HG03457 (cell line): ENCODE measurements around the gene SNAI3.

ENCODE experiments used
- ATAC-seq: cut with Tn5 transposase; IDR thresholded peaks from one replicate; pipeline ENCODE4 v1.9.1; 2021; ENCODE audit warnings: moderate number of reproducible peaks; ENCODE audit not compliant: unreplicated experiment

SNAI3 gene

DNA sequence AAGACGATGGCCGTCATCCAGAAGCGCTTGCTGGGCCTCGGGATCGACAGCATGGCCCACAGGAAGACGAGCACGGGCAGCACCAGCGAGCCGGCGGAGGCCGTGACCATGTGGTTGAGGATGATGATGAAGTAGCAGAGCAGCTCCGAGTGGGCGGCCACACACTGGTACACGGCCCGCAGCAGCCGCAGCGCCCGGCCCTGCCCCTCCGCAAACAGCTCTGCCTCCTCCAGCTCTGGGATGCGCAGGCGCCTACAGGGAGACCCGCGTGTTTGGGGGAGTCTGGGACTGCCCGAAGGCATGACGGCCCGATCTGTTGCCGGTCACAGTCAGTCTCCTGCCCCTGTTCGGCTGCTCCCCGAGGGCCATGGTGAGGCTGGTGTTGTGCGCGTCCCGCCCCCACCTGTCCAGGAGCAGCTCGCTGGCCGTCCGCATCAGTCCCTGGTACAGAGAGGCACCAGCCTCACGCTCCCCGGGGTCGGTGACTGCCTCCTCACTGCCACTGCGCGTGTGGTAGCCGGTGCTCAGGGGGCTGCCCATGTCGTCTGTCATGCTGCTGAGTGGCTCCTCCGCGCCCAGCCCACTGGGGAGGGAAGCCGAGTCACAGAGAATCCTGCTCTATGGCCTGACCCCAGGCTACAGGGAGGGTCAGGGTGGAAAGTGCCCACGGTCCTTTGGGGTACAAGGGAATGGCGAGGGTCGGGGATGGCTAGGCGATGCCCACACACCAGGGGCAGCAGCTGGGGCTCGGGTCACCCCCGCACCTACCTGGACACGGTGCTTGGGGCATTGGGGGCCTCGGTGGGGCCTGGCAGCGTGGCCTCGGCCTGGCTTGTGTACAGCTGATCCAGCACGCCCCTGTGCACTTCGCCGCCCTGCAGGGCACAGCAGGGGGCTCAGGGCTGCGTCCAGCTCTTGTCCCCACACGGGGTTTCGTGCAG, 35.8 kb upstream of the SNAI3 start:
- ATAC-seq: no peak

DNA sequence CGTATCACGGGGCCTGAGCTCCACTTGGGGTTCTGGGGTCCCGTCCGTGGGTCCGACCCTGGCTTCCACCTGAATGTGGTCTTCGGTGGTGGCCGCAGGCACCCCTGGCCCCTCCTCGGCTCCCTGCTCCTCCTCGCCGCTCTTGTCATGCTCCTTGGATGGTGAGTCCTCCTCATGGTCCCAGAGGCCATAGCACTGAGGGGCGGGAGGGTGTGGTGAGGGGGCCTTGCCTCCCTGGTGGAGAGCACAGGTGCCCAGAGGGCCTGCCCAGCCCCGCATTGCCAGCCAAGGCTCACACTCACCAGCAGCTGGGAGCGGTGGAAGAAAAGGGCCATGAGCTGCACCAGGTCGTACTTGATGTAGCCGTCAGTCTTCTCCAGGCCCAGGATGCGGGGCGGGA, 34.9 kb upstream of the SNAI3 start:
- ATAC-seq: no peak

DNA sequence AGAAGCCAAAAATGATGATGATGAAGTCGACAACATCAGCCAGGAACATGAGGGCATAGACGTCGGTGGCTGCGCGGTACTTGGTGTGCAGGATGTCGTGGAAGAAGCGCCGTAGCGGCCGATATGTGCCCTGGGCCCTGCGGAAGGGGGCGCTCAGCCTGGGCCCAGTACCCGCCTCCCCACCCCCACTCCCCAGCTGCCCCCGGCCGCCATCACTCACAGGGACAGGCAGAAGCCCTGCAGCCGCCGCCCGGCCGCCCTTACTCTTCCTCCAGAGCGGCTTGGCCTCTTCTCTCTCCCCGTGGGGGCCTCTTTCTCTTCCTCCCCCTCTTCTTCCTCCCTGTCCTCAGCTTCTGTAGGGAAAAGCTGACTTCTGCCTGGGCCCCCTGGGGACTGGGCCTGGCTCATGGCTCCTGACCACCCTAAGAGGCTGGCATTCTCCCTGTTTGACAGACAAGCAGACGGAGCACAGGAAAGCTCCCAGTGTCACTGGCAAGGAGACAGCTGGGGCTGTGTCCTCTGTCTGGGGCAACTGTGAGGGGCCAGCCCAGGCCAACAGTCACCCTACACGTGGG, 34.2 kb upstream of the SNAI3 start:
- no peak for ATAC-seq

- ATAC-seq: no peak
Measured at GRCh38 chr16:88719933-88720296, 33.6 kb upstream of the SNAI3 start.

GRCh38 chr16:88719267-88719932, 33.1 kb upstream of the SNAI3 start:
- no peak for ATAC-seq

GRCh38 chr16:88718178-88718577, 31.9 kb upstream of the SNAI3 start:
- ATAC-seq: no peak

DNA sequence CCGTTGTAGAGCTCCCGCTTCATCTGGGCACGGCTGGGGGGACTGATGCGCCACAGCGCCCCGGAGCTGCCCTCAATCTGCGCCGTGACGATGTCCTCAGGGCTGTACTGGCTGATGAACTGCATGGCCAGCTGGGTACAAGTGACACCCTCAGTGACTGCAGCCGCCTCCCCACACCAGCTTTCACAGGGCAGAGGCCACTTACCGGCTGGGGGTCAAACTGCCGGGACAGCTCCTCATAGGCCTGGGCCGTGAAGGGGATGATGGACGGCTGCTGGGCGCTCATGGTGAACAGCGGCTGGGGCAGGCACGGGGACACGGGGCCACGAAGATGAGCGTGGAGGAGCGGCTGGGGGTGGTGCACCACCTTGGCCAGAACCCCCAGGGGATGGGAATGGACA, 30.3 kb upstream of the SNAI3 start:
- ATAC-seq: no peak

GRCh38 chr16:88716201-88716600, 29.9 kb upstream of the SNAI3 start:
- ATAC-seq: no peak

DNA sequence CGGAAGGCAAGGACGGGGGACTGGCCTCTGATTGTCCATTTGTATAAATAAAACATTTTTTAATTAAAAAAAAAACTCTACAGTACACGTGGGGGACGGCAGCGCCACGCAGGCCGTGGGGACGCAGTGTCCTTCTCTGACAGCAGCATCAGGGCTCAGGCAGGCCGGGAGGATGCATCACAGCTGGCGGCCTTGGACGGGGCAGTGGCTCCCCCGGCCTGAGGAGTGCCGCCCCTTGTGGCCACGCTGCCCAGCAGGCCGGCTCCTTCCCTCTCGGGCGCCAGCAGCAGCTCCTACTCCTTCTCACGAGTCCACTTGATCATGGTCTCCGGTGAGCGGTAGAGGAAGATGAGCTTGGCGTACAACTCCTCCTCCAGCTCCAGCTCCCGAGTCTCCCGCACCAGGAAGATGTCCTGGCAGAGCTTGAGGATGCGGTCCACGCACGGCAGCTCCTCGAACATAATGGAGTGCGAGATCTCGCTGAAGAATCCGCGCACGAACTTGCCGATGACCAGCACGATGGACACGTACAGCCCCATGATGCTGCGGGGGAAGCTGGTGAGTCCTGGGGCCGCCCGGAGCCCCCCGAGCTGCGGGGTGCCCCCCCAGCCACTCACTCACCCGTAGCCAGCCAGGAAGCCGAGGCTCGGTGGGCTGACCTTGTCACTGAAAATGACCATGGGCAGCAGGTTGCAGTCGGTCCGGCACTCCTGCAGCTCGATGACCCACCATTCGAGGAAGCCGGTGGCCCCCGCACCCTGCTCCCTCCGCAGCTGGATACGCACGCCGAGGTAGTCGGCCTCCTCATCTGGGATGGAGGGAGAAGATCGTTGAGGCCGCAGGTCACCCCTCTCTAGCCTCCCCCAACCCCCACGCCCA, 29.2 kb upstream of the SNAI3 start:
- no peak for ATAC-seq

DNA sequence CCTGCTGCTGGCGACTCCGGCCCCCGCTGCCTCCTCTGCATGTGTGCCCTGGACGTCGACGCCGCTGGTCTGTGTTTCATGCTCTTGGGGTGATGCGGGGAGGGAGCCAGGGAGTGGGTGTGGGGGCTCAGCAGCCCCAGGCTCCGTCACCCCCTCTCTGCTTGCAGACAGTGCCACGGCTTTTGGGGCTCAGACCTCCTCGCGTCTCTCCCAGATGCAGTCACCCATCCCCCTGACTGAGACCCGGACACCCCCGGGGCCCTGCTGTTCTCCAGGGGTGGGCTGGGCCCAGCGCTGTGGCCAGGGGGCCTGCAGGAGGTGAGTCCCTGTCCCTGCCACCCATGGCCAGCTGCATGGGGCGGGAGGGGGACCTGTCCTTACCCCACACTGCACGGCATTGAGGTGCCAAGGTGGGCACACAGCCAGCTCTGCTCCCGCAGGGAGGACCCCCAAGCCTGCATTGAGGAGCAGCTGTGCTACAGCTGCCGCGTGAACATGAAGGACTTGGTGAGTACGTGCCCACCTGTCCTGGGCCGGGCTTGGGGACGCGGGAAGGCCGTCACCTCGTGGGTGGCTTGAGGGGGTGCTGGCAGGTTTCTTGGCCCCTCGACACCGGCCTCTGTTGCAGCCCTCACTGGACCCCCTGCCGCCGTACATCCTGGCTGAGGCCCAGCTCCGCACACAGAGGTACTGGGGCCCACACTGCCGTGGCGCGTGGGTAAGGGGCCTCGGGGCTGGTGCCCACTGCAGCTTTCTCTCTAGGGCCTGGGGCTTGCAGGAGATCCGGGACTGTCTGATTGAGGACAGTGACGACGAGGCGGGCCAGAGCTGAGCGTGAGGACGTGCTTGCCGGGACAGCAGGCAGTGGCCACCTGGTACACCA, 28.4 kb upstream of the SNAI3 start:
- ATAC-seq: no peak

GRCh38 chr16:88713568-88714419, 27.5 kb upstream of the SNAI3 start:
- no peak for ATAC-seq

DNA sequence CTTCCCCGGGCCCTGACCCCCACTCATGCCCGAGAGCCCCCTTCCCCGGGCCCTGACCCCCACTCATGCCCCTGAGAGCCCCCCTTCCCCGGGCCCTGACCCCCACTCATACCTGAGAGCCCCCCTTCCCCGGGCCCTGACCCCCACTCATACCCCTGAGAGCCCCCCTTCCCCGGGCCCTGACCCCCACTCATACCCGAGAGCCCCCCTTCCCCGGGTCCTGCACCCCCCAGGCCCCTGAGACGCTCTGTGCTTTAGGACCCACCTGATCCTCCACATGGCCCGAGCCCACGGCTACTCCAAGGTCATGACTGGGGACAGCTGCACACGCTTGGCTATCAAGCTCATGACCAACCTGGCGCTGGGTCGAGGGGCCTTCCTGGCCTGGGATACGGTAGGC, 26.7 kb upstream of the SNAI3 start:
- ATAC-seq: no peak

DNA sequence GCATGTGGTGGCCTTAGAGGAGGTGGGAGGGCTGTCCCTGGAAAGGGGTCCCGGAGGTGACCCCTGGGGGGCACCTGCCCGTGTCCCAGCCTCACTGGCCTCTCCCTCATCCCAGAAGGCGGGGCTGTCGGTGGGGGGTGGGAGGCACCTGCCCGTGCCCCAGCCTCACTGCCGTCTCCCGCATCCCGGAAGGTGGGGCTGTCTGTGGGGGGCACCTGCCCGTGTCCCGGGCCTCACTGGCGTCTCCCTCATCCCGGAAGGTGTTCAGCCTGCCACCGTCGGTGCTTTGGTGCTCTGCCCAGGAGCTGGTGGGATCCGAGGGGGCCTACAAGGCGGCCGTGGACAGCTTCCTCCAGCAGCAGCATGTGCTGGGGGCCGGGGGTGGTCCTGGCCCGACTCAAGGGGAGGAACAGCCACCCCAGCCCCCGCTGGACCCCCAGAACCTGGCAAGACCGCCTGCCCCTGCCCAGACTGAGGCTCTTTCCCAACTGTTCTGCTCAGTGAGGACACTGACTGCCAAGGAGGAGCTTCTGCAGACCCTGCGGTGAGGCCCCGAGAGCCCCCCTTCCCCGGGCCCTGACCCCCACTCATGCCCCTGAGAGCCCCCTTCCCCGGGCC, 26.2 kb upstream of the SNAI3 start:
- ATAC-seq: no peak

- no peak for ATAC-seq
Measured at GRCh38 chr16:88711750-88712340, 25.5 kb upstream of the SNAI3 start.

- ATAC-seq: no peak
Measured at GRCh38 chr16:88710556-88710955, 24.2 kb upstream of the SNAI3 start.

DNA sequence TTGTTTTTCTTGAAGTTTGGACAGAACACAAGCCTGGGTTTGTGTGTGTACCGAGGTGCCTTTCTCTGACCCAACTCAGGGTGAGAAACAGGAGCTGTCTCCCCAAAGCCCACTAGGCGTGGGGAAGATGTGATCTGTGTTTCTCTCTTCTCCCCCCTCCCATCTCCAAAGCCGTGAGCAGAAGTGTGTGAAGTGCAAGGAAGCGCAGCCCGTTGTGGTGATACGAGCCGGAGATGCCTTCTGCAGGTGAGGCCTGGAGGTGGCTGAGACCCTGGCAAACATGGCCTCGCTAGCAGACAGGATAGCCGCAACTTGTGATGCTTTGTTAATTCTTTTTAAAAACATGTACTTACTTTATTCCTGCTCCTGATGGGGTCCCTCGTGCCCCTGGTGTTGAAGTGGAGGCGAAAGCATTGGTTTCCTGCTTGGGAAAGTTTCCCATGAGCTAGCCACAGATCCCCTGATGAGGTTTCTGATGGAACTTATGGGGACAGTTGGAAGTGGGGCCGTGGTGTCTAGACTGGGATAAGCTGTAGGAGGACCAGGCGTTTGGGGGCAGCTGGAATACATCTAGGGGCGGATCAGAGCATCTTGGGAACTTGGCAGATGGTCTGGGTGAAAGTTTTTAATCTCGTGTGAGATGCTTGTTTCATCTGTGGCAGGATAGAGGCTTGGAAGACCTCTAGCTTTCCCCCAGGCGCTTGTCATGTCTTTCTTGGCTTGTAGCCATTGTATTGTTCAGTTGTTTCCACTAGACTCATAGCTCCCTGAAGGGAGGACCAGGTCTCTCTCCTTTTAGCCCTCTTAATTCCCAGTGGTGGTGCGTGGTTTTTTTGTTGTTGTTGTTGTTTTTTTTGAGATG, 20.9 kb upstream of the SNAI3 start:
- no peak for ATAC-seq

DNA sequence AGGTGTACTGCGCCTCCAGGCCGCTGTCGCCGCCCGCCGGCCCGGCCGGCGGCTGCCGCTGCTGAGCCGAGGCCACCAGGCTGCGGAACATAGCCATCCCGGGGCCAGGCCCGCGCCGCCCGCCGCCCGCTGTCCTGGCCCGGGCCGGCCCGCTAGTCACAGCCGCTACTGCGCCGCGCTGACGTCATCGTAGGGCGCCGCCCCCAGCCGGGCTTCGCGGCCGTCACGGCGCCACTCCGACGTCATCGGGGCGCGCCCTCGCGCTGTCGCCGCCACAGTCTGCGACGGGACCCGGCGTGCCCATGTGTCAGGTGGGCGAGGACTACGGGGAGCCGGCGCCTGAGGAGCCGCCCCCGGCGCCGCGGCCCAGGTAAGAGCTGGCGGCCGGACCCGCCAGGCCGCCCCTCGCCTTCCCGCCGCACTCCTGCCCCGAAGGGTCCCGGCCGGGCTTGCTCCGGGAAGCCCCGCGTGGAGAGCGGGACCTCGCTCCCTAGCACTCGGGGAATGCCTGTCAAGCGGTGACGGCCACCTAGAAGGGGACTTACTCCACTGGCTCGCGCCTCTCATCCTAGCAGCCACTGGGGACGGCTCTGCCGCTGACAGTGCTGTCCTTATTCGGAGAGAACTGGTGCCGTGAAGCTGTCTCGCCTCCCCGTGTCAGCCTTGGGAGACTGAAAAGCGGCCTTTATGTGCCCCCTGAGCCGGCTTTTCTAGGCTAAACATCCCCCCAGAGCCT, 20.1 kb upstream of the SNAI3 start, which contains the start of the genes CTU2 and RNF166:
CTU2 (plus strand) TSS at position 275 of the 736 bp plus-strand sequence; CDS start at position 303, 28 bp downstream.
RNF166 (minus strand) TSS at position 180 of the 736 bp plus-strand sequence; CDS start at position 97, 83 bp downstream.
- ATAC-seq: peak; percentile 48
